ENCODE results near the gene PRRT4. TPM values are rescaled to one million over a fixed set of nuclear protein-coding genes. Genes with fewer than 3 reads are reported as not detected.
A peak's percentile ranks its signal among the peaks of the same experiment; 100 is the strongest.

PRRT4 gene
- not detected in 2 replicates for total RNA-seq

- DNase-seq = peak; percentile 32
Measured at GRCh38 chr7:128361411-128362379, at the start of gene PRRT4. PRRT4 (minus strand) TSS chr7:128361690.

- no peak for DNase-seq
Measured at GRCh38 chr7:128410451-128410753, 48.9 kb upstream of the PRRT4 start.

GRCh38 chr7:128409596-128410450, 48.3 kb upstream of the PRRT4 start, which contains the start of gene IMPDH1:
IMPDH1 (minus strand) TSS chr7:128409982; CDS start chr7:128409901, 81 bp downstream.
- DNase-seq = peak; percentile 65

- DNase-seq = no peak
Measured at GRCh38 chr7:128408709-128409595, 47.5 kb upstream of the PRRT4 start.

- DNase-seq = peak; percentile 41
Measured at GRCh38 chr7:128407751-128408708, 46.5 kb upstream of the PRRT4 start.

GRCh38 chr7:128407233-128407589, 45.7 kb upstream of the PRRT4 start:
- no peak for DNase-seq

GRCh38 chr7:128406314-128407232, 45.1 kb upstream of the PRRT4 start:
- DNase-seq = no peak

- peak; percentile 59 for DNase-seq
Measured at GRCh38 chr7:128405471-128406313, 44.2 kb upstream of the PRRT4 start.

- peak; percentile 37 for DNase-seq
Measured at GRCh38 chr7:128404886-128405470, 43.5 kb upstream of the PRRT4 start.

- no peak for DNase-seq
Measured at GRCh38 chr7:128404143-128404681, 42.7 kb upstream of the PRRT4 start.

- DNase-seq = no peak
Measured at GRCh38 chr7:128403676-128404075, 42.2 kb upstream of the PRRT4 start.

- peak; percentile 41 for DNase-seq
Measured at GRCh38 chr7:128402356-128402755, 40.9 kb upstream of the PRRT4 start.

GRCh38 chr7:128400566-128400965, 39.1 kb upstream of the PRRT4 start:
- DNase-seq = no peak

- DNase-seq = no peak
Measured at GRCh38 chr7:128399991-128400390, 38.5 kb upstream of the PRRT4 start.

- DNase-seq = no peak
Measured at GRCh38 chr7:128398841-128399135, 37.3 kb upstream of the PRRT4 start.

- DNase-seq = peak; percentile 68
Measured at GRCh38 chr7:128398016-128398840, 36.7 kb upstream of the PRRT4 start.

GRCh38 chr7:128396357-128396756, 34.9 kb upstream of the PRRT4 start:
- DNase-seq = no peak

- DNase-seq = no peak
Measured at GRCh38 chr7:128395748-128396147, 34.3 kb upstream of the PRRT4 start.
